GM12892 (cell line): ENCODE measurements around the gene MOGAT2.

Source experiments
- POLR2A ChIP-seq: IDR thresholded peaks from 2 replicates; pipeline ENCODE4 v1.6.1; 2011; ENCODE audit warnings: low read depth, low read length, control low read depth
- POLR2AphosphoS5 ChIP-seq: IDR thresholded peaks from 2 replicates; pipeline ENCODE4 v1.6.1; 2011; ENCODE audit warnings: low read depth, low read length, control low read depth

GRCh38 chr11:75725547-75726320 is 8.1 kb downstream of the MOGAT2 start:
- no peak for TF ChIP-seq POLR2AphosphoS5
- TF ChIP-seq POLR2A, result no peak
